Stimulated activated CD8-positive, alpha-beta memory T cell treated with anti-CD3 and anti-CD28 coated beads, Interleukin-12 subunit alpha, Interleukin-12 subunit beta, amount 100 ng/mL, for 1 hour (primary cell): ENCODE results near the gene RNF31.

Source experiments
- DNase-seq: peaks from one replicate; pipeline ENCODE4 v3.0.0-alpha.2; 2020; ENCODE audit warnings: low read depth

RNF31 gene

DNA sequence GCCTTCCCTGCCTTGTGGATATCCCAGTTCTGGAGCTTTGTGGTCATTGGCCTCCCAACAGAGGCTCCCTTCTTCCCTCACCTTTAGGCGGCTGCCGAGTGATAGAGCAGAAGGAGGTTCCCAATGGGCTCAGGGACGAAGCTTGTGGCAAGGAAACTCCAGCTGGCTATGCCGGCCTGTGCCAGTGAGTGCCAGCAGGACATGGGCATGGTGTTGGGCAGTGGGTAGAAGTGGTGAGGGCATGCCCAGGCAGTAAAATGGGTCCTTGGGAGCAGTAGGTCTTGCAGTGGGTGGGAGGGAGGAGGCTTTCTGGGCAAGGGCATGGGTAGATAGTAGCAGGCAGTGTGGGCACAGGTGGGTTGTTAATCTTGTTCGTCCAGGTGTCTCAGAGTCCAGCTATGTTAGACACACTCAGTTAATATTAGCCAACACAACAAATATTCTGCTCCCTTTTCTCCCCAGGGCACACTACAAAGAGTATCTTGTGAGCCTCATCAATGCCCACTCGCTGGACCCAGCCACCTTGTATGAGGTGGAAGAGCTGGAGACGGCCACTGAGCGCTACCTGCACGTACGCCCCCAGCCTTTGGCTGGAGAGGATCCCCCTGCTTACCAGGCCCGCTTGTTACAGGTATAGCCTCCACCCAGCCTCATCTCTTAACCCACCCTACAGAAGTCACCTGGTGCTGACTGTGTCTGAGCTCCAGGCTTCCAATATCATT, 12.6 kb downstream of the RNF31 start:
- DNase-seq, result no peak

DNA sequence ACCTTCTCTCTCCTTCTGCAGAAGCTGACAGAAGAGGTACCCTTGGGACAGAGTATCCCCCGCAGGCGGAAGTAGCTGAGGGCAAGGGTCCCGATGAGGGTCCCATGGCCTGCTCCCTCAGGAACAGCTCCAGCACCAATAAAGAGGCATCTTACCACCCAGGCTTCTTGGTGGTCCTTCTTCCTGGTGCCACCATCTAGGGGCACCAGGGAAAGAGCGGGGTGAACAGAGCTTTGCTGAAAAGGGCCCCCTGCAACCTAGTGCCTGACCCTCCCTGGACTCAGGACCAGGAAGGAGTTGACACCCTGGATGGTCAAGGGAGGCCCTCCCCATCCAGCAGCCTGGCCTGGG, 13.2 kb downstream of the RNF31 start:
- DNase-seq, result no peak

DNA sequence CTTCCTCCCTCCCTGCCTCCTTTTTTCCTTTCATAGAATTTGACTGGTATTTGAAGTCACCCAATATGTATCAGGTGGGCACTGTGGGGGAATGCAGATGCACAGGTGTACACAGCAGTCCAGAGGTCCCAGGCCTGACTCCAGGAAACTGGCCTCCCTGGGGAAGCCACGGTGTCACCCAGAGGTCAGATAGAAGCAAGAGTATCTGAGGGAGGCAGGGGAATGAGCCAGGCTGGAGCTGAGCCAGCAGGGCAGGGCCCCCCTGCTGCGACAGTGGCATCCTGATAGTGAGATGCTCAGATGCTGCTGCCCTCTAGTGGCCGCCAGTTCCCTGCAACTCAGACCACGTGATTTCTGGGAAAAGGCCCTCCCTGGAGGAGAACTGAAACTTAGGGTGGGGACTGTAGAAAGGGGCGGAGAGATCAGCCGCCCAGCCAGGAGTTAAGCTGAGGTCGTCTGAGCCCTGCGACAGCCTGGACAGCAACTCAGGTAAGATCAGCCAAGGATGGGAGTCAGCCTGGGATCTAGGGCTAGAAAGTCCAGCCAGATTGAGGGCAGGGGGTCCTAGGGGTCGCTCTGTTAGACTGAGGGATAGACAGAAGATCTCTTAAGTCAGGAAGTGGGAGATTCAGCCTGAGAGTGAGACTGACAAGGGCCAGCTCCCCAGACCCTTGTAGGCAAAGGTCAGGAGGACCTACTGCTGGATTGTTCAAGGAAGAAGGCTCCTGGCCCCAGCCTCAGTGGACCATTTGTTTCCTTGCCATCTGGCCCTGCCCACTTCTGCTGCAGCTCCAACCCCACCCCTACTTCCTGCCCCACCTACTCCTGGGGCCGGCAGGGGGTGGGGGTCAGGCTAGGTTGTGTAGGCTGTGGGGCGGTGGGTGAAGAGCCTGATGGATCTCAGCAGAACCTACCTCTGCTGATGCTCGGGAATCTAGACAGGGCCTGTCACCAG, 13.8 kb downstream of the RNF31 start, which contains the start of gene IRF9:
TSS of gene IRF9 (plus strand) at position 416 of the 955 bp plus-strand sequence. CDS start 880 bp downstream, outside the sequence.
- DNase-seq, result peak; percentile 98

DNA sequence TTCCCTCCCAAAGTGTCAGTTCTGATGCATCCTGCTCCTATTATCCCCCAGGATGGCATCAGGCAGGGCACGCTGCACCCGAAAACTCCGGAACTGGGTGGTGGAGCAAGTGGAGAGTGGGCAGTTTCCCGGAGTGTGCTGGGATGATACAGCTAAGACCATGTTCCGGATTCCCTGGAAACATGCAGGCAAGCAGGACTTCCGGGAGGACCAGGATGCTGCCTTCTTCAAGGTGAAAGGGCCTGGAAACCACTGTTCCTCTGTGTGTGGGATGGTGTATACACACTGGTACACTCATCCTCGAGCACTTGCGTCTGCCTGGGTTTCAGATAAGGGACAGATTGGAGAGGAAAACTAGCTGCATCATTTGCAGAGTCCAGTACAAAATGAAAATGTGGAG, 14.8 kb downstream of the RNF31 start:
- DNase-seq, result no peak

DNA sequence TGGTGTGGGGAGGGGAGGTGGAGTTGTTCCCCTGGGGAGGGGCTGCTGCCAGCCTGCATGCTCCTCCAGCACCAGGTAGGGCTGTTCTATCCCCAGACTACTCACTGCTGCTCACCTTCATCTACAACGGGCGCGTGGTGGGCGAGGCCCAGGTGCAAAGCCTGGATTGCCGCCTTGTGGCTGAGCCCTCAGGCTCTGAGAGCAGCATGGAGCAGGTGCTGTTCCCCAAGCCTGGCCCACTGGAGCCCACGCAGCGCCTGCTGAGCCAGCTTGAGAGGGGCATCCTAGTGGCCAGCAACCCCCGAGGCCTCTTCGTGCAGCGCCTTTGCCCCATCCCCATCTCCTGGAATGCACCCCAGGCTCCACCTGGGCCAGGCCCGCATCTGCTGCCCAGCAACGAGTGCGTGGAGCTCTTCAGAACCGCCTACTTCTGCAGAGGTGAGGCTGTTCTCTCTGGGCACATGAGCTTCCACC, 17.3 kb downstream of the RNF31 start:
- no peak for DNase-seq

DNA sequence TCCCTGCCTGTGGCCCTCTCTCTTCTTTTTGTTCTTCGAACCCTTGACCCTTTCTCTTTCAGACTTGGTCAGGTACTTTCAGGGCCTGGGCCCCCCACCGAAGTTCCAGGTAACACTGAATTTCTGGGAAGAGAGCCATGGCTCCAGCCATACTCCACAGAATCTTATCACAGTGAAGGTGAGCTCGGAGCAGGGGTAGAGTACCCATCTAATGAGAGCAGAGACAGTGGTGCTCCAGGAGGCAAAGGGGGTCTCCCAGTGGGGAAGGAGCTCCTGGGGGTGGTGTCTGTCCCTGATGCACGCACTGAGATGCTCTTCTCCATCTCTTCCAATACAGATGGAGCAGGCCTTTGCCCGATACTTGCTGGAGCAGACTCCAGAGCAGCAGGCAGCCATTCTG, 18.5 kb downstream of the RNF31 start:
- DNase-seq, result no peak

DNA sequence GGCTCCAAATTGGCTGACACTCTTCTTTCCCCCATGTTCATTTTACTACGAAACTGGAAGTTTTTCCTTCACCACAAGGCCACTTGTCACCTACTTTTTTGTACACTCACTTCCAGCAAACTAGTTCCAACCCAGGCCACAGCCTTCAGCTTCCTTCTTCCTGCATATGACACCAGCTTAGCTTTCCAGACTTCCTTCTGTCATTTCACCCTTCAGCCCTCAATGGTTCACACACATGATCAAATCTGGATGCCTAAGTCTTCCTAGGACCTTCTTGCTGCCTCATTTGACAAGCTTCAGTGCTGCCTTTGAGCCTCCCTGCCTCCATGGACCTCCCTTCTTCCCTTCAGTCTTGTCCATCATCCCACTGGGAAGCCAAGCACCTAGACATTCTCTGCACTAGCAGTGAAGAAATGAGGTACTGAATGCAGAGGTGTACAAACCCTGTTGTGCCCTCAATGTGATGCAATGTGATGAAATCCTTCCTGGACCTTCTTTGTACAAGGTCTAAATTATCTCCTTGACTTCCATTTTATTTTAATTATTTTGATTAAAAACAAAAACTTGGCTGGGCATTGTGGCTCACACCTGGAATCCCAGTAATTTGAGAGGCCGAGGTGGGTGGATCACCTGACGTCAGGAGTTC, 20.3 kb downstream of the RNF31 start:
- DNase-seq, result no peak

DNA sequence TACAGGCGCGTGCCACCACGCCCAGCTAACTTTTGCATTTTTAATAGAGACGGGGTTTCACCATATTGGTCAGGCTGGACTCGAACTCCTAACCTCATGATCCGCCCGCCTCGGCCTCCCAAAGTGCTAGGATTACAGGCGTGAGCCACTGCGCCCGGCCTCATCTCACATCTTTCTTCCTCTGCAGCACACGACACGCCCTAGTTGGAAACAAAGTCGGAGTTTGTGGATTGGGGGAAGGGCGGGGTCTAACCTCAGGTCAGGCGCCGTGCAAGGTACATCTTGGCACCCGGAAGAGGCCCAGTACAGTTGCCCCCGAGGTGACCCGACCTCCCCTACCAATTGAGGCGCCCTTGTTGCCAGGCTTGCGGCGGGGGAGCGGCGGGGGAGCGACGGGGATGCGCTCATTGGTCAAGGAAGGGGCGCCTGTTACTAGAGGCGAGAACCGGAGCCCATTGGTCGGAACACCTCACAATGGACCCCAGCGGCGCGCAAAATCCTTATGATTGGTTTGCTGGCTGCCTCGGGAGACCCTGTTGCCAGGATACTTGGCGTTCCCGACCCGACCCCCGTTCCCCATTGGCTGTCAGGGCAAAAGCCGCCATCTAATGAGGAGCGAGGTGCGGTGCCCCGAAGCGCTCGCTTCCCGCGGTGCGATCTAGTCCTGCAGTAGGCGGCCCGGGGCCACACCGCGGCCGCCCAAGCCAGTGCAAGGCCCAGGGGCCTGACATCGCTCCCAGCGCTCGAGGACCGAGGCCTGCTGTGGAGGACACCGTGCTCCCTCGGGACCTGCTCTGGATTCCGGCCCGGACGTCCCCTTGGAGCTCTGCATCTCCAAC, 24.3 kb downstream of the RNF31 start, which contains the start of gene REC8:
TSS of gene REC8 (plus strand) at position 659 of the 839 bp plus-strand sequence. CDS start 473 bp downstream, outside the sequence.
- DNase-seq, result peak; percentile 58

DNA sequence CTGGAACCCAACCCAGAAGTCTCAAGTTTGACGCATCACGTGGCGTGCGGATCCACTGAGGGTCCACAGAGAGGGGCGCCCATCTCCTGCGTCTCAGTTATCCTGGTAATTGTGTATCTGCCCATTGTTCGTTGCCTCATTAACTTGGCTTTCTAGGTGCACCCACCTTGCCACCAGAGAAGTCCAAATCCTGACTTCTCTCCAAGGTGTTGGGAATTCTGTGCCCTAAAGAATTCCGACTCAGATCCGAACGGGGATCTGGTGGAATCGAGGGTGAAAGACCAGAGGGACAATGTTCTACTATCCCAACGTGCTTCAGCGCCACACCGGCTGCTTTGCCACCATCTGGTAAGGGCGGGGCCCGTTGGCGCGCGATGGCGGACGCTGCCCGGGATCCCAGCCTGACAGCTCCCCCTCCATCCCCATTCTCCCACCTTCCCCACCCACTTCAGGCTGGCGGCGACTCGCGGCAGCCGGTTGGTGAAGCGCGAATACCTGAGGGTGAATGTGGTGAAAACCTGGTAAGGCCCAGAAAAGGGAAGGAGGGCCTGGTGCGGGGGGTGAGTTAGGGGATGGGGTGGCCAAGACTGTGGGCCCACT, 25.1 kb downstream of the RNF31 start:
- DNase-seq, result no peak

DNA sequence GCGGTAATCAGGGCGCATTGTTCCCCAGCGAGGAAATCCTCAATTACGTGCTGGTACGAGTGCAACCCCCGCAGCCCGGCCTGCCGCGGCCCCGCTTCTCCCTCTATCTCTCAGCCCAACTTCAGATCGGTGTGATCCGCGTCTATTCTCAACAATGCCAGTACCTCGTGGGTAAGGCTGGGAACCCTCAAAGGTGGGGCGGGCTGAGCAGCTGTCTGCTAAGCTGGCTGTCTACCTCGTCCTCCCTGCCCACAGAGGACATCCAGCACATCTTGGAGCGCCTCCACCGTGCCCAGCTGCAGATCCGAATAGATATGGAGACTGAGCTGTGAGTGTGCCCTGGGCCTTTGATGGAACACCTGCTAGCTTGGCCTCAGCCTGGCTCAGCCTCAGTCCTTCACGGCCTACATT, 25.6 kb downstream of the RNF31 start:
- DNase-seq, result no peak

DNA sequence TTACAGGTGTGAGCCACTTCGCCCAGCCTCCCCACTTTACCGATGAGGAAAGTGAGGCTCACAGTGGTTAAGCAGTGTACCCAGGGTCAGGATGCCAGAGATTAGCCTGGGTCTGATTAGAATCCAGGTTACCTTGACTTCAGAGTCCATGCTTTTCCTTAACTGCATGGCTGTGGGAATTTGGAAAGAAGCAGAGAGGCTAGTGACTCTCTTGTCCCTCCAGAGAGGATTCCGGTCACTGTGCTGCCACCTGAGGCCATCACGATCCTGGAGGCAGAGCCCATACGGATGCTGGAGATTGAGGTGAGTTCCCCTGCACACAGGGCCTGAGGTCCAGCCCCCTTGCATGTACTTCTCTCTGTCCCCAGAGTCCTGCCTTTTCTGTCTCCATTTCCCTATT, 29.3 kb downstream of the RNF31 start:
- no peak for DNase-seq

DNA sequence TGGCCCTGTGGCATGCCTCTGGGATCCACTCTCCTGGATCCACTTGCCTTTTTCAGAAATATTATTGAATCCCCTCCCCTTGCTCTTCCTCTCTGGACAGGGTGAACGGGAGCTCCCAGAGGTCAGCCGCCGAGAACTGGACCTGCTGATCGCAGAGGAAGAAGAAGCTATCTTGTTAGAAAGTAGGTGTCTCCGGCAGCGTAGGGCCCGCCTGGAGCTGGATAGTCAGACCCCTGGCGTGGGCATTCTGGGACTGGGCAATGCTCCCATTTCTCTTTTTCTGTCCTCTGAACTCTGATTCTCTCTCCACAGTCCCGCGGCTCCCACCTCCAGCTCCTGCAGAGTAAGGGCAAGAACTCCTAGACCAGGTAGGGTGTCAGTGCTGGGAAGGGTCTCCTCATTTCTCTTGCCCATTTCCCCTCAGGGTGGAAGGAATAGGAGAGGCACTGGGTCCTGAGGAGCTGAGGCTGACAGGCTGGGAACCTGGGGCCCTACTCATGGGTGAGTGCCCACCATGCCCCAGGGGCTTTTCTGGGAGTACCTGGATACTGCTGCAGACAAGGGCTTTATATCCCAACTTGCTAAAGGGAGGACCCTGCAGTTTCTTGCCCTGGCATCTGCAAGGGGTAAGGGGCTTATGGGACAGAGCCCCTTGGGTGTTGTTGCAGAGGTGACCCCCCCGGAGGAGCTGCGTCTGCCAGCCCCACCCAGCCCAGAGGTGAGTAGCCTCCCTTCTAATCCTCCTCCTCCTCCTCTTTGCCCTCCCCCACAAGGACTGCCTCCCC, 29.9 kb downstream of the RNF31 start:
- no peak for DNase-seq

DNA sequence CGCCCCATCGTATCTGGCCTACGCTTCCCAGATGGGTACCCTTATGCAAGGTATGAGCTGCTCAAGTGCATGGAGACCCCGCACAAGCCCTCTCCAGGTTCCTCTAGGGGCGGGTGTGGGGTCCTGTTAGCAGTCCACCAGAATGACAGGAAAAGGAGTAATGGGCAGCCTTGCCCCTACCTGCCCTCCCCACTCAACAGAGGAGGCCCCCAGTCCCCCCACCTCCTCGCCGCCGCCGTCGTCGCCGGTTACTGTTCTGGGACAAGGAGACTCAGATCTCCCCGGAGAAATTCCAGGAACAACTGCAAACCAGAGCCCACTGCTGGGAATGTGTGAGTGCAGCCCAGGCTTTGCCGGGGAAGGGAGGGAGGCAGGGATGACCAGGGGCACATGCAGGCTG, 30.6 kb downstream of the RNF31 start:
- no peak for DNase-seq

DNA sequence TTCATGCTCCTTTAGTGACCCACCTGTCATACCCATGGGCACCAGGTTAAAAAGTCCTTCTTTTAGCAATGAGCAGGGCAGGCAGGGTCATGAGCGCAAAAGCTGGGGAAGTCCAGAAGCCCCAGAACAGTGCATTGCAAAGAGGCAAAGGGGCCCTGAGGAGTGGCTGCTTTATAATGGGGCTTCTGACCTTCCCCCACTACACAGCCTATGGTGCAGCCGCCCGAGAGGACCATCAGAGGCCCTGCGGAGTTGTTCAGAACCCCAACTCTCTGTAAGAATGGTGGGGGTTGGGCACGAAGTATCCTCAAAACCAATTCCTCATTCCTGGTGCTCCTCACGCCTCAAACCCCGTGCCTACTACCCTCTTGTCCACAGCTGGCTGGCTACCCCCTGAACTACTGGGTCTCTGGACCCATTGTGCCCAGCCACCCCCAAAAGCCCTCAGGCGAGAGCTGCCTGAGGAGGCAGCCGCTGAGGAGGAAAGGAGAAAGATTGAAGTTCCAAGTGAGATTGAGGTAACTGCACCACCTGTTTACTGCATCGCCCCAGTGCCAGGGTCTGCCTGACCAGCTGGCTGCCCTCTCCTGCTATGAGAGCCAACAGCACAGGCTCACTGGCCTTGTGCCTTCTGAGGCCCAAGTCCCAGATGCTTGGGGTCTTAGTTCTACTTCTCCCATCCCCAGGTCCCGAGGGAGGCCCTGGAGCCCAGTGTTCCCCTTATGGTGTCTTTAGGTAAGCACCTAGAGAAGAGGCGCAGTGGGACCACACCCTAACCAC, 31.3 kb downstream of the RNF31 start:
- no peak for DNase-seq

DNA sequence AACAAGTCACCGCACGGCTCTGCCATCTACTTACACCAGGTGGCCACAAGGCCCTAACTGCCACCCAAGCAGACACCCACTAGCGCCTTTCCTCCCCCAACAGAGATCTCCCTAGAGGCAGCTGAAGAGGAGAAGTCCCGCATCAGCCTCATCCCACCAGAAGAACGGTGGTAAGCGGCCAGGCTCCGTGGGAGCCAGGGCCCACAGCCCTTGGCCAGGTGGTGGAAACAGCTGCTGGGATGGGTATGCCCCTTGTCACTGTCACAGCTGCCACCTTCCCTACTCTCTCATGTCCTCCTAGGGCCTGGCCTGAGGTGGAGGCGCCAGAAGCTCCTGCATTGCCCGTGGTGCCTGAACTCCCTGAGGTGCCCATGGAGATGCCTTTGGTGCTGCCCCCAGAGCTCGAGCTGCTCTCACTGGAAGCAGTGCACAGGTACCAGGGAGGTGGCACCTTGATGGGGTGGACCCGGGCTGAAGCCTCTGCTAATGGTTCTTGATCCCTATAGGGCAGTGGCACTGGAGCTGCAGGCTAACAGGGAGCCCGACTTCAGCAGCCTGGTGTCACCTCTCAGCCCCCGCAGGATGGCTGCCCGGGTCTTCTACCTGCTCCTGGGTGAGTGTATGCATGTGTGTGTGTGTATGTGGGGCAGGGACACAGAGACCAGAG, 32.1 kb downstream of the RNF31 start:
- DNase-seq, result no peak

DNA sequence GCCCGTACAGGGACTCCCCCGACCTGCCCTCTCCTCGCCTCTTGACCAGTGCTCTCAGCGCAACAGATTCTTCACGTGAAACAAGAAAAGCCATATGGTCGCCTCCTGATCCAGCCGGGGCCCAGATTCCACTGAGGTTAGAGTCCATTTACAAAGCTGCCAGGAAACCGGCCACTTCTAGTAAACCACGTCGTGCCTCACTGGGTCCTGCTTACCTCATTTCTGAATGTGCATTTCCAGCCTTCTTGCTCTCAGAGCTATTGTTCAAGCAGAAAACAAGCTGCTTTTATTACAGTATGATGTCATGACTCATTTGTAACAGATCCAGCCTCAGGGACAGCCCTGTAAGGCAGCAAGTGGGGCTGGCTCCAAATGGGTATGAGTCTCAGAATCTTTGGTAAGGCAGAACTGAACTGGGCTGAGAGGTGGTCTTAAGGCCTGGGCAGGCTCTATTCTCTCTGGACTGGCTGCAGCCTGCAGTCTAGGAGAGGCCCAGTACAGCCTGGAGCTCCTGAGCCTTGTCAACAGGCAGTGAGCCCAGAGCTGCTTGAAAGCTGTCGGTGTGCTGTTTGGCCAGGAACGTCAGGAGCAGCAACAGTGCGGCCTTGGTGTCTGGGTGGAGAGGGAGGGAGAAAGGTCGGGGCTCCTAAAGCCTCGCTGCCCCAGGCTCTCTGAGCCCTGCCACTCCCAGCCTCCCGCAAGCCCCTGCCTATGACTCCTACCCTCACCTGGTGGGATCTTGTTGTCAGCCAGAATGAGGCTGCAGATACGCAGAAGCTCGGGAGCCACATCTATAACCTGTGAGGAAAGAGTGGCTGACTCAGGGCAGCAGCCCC, 32.9 kb downstream of the RNF31 start:
- no peak for DNase-seq

DNA sequence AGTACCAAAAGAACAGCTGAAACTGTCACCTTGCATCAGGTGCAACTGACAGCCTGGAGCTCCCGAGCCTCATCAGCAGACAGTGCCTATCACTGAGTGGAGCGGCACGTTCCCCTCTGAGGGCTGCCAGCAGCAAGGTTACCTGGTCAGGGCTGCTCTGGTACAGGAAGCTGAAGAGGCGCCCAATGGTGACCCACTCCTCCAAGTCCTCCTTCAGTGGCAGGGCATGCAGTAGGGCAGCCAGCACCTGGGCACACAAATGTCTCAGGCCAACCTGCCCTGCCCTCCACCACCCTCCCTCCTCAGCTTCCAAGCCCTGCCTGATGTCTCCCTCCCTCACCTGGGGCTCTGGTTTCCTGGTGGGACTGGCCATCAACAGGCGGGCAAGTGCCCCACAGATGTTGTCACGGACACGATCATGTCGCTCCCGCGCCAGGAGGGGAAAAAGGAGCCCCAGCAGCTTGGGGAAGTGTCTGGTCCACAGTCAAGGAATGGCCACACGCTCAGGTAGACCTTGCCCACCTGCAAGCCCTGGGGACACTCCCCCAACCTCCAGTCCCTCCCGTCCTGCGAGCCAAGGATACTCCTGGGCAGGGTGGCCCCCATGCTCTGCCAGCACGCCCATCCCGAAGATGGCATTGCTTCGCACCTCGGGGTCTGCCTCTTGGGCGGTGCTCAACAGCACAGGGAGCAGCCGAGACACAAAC, 34.2 kb downstream of the RNF31 start:
- DNase-seq, result no peak
